SJSA1 (cell line): ENCODE measurements around the gene CDC42EP4. TPM values are rescaled to one million over a fixed set of nuclear protein-coding genes. Genes with fewer than 3 reads are reported as not detected.
A peak's percentile ranks its signal among the peaks of the same experiment; 100 is the strongest.

Experiments used
- DNase-seq, 2 experiments: peaks; one replicate each; pipeline ENCODE4 v3.0.0-alpha.2; 2015 to 2020; ENCODE audit warnings: low spot score in 2 of 2, low read depth in 1 of 2
- H3K27ac ChIP-seq: fragments of 250-450 bp; sonication (Bioruptor Pico); 2 replicates; pipeline ENCODE4 v1.5.1; 2020; ENCODE audit warnings: mild to moderate bottlenecking, moderate library complexity
- H3K27me3 ChIP-seq: fragments of 250-450 bp; sonication (Bioruptor Pico); replicated peaks from 2 replicates; pipeline ENCODE4 v1.5.1; 2020; ENCODE audit warnings: mild to moderate bottlenecking, moderate library complexity
- H3K36me3 ChIP-seq: fragments of 250-450 bp; sonication (Bioruptor Pico); 2 replicates; pipeline ENCODE4 v1.5.1; 2020; ENCODE audit warnings: mild to moderate bottlenecking
- H3K4me1 ChIP-seq: fragments of 250-450 bp; sonication (Bioruptor Pico); replicated peaks from 2 replicates; pipeline ENCODE4 v1.6.1; 2021; ENCODE audit warnings: mild to moderate bottlenecking
- H3K4me3 ChIP-seq: fragments of 250-450 bp; sonication (Bioruptor Pico); 2 replicates; pipeline ENCODE4 v1.5.1; 2020; ENCODE audit warnings: mild to moderate bottlenecking
- H3K9me3 ChIP-seq: fragments of 250-450 bp; sonication (Bioruptor Pico); replicated peaks from 2 replicates; pipeline ENCODE4 v1.5.1; 2020; ENCODE audit warnings: mild to moderate bottlenecking
- total RNA-seq: library from RNA; depleted of rRNA; stranded (reverse); fragments of >200 nt; shearing (Covaris generic); gene quantifications from 2 replicates; pipeline ENCODE4 v1.2.3, GENCODE V29; 2014

CDC42EP4 gene
- total RNA-seq, 1 experiment from 2014 or later = 76.1 TPM

DNA sequence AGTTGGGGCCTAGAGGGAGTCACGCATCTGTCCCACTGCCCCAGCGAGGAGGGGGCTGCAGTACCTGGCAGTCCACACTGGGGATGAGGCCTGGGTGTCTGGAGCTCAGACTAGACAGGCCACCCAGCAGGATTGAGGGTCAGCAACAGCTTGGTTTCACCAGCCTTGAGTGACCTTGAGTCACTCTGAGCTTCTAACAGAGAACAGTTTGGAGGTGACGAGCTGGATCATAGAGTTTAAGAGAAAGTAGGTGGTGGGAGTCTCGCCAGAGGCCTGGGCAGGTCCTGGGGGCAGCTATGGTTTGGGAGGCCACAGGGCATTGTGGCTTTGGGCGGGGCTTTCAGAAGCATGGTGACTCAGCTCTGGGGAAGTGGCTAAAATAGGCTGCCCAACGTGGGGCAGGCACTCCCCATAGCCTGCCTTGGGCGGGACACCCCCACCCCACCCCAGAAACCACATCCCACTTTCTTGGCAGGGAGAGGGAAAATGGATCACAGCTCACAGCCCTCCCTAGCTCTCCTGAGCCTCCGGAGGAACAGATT, 20.5 kb downstream of the CDC42EP4 start:
- Histone ChIP-seq H3K9me3 (no peaks in the 10 kb centered on the region), H3K27ac (peak overlapping the region; percentile 93), H3K4me1 (peaks cover 81% of the 10 kb centered on the region), H3K36me3 (peaks cover 63% of the 10 kb centered on the region), H3K4me3 (peak overlapping the region; percentile 3; the same call in 1 of the 2 replicates), H3K27me3 (no peaks in the 10 kb centered on the region)
- peak; percentile 97 to 99 for DNase-seq

DNA sequence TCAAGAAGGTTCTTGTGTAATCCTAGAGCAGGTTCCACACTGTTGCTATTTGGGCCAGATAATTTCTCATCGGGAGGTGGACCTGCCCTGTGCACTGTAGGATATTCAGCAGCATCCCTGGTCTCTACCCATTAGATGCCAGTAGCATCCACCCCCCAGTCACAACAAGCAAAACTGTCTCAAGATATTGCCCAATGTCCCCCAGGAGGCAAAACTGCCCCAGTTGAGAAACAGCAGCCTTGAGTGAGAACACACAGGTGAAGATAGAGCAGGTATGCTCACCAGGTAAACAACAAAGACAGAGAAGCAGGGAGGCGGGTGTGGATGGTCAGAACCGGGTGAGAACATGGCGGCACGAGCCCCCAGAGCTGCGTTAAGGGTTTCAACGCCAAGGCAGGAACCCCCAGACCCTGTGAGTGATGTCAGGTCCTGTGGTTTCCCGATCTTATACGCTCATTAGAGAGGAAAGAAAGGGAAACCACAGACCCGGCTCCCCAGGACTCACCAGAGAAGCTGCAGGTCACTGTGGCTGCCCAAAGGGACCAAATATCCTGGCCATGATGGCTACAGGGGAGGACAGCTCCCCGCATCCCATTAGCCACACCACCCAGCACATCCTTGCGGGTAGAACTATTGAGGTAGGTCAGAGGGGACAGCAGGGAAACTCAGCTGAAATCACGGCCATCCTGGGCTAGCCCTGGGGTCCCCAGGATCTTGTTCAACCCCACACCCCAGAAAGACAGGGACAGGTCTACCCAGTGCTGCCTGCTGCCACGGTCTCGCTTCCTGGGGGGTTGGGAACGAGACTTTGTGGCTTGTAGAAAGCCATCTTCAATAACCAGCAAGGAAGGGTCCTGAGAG, 21.2 kb downstream of the CDC42EP4 start:
- Histone ChIP-seq H3K27ac (peak overlapping the region; percentile 93), H3K9me3 (no peaks in the 10 kb centered on the region), H3K36me3 (peaks cover 70% of the 10 kb centered on the region), H3K4me1 (peaks cover 81% of the 10 kb centered on the region), H3K27me3 (no peaks in the 10 kb centered on the region), H3K4me3 (no peak overlapping the region)
- no peak for DNase-seq

DNA sequence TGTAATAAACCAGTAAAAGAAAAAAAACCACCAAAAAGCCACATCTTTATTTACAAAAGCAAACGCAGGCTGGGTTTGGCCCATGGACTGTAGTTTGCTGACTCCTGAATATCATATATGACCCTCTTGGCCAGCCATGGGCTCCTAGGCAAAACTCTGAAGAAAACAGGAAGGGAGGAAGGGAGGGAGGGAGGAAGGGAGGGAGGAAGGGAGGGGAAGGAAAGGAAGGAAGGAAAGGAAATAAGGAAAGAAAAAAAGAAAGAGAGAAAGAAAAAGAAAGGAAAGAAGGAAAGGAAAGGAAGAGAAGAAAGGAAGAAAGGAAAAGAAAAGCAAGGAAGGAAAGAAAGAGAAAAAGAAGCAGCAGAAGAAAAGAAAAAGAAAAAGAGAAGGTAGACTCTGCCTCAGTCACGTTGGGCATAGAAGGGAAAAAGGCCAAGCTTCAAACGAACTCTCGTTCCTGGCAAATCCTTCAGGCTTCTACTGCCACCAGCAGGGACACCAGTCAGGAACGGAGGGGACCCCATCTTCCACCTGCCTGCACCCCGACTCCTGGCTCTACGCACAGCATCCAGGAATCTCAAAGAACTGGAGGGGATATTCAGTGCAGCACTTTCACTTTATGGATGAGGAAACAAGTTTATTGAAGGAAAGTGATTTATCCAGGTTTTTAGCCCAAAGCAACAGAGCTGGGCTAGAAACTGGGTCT, 22.1 kb downstream of the CDC42EP4 start:
- peaks cover 74% of the 10 kb centered on the region for H3K4me1 ChIP-seq
- H3K27me3 ChIP-seq = no peaks in the 10 kb centered on the region
- H3K27ac ChIP-seq = no peak overlapping the region; the same call in 1 of the 2 replicates
- H3K9me3 ChIP-seq = no peaks in the 10 kb centered on the region
- DNase-seq = no peak
- H3K36me3 ChIP-seq = peaks cover 73% of the 10 kb centered on the region
- no peak overlapping the region for H3K4me3 ChIP-seq

DNA sequence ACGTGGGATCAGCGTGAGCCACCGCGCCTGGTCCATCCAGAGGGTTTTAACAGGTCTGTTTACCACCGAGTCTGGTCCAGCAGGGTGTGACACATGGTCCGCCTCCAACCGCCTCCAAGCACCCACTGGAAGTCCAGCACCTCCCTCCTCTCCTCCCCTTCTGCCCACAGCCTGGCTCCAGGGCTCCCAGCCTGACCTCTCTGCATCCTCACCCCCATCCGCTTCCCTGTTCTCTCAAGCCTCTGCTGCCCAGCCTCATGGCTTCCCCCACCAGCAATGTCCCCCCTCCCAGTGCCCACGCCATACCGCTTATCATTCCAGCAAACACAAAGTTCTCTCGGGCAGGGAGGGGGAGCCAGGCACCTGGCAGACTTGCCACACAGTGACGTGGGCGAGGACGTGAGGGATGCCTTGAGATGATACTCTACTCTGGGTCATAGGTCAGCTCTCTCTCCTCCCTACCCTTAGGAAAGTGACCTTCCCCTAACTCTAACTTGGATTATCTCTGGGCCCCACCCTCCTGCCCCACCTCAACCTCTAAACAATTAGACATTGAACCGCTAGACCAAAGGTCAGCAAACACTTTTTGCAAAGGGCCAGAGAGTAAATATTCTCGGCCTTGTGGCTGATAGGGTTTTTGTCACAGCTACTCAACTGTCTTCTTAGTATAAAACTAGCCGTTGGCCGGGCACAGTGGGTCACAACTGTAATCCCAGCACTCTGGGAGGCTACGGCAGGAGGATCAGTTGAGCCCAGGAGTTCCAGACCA, 23.1 kb downstream of the CDC42EP4 start:
- peaks cover 79% of the 10 kb centered on the region for H3K36me3 ChIP-seq
- no peaks in the 10 kb centered on the region for H3K27me3 ChIP-seq
- no peak overlapping the region for H3K4me3 ChIP-seq
- peaks cover 64% of the 10 kb centered on the region for H3K4me1 ChIP-seq
- no peak for DNase-seq
- H3K9me3 ChIP-seq = no peaks in the 10 kb centered on the region
- no peak overlapping the region for H3K27ac ChIP-seq

DNA sequence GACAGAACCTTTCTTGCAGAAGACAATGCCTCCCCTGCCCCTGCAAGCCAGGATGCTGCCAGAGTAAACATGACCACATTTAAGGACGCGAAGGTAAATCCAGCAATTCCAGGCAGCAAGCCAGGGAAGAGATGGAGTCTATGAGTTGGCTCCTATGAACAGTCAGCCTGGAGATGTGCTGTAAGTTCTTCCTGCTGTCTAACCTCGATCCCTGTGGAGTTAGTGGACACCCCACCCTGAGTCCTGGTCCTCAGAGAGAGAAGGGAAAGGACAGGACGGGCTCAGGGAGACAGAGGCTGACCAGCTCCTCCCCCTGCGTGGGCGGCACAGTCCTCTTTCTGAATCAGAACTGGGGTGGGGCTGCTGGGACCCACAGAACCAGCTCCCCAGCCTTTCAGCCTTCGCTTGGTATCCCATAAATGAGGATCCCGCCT, 24.9 kb downstream of the CDC42EP4 start:
- no peak for DNase-seq
- peaks cover 83% of the 10 kb centered on the region for H3K36me3 ChIP-seq
- peaks cover 46% of the 10 kb centered on the region for H3K4me1 ChIP-seq
- H3K27ac ChIP-seq = no peak overlapping the region
- no peak overlapping the region for H3K4me3 ChIP-seq
- no peaks in the 10 kb centered on the region for H3K27me3 ChIP-seq
- H3K9me3 ChIP-seq = no peaks in the 10 kb centered on the region

DNA sequence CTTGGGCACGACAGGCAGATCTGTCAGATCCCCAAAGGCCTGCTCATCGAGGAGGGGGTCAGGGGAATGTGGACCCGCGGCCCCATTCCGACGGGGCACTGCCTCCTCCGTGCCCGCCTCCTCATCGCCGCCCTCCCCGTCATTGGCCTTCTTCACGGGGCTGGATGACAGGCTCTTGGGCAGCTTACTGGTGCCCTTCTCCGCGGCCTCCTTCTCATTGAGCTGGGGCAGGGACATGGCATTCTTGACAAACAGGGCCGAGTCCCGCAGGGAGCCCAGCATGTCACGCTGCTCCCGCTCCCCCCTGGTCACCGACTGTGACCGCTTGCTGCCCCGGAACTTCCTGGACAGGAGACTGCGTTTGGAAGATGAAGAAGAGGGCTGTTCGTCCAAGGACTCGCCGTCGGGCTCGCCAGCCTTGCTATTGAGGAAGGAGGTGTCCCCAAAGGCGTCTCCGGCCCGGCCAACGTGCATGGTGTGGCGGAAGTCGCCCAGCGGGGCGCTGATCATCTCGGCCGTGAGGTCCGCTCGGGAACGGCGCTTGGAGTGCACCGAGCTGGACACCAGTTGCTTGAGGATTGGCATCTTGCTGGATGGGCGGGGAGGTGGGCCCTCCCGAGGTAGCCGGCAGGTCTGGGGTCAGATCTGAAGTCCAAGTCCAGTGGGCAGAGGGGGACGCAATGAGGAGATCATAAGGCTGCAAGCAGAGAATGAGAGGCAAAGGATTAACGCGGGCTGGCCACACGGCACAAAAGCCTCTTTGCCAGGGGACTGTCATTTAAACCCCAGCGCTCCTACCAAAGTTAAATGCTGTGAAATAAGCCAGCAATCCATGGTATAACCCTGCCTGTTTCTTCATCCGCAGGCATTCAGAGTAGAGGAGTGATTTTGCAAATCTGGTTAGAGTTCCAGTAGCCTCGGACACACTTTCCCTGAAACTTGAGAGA, 25.6 kb downstream of the CDC42EP4 start:
- peaks cover 88% of the 10 kb centered on the region for H3K36me3 ChIP-seq
- no peak for DNase-seq
- H3K4me1 ChIP-seq = peaks cover 39% of the 10 kb centered on the region
- no peaks in the 10 kb centered on the region for H3K9me3 ChIP-seq
- no peaks in the 10 kb centered on the region for H3K27me3 ChIP-seq
- no peak overlapping the region for H3K4me3 ChIP-seq
- no peak overlapping the region for H3K27ac ChIP-seq

DNA sequence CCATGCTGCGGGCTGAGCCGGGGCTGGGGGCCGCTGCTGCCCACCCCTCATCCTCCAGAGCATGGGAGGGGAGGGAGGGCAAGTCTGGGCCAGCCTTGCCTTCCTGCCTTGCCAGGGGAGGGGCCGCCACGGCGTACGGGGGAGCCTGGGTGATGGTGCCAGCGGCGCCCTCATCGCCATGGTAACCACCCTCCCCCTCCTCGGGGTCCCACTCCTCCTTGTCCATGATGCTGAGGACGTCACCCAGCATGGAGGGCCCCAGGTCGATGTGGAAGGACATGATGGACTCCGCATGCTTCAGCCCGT, 26.2 kb downstream of the CDC42EP4 start:
- no peak overlapping the region for H3K4me3 ChIP-seq
- H3K9me3 ChIP-seq = no peaks in the 10 kb centered on the region
- no peaks in the 10 kb centered on the region for H3K27me3 ChIP-seq
- DNase-seq = no peak
- H3K36me3 ChIP-seq = peaks cover 83% of the 10 kb centered on the region
- H3K4me1 ChIP-seq = peaks cover 33% of the 10 kb centered on the region
- no peak overlapping the region for H3K27ac ChIP-seq

DNA sequence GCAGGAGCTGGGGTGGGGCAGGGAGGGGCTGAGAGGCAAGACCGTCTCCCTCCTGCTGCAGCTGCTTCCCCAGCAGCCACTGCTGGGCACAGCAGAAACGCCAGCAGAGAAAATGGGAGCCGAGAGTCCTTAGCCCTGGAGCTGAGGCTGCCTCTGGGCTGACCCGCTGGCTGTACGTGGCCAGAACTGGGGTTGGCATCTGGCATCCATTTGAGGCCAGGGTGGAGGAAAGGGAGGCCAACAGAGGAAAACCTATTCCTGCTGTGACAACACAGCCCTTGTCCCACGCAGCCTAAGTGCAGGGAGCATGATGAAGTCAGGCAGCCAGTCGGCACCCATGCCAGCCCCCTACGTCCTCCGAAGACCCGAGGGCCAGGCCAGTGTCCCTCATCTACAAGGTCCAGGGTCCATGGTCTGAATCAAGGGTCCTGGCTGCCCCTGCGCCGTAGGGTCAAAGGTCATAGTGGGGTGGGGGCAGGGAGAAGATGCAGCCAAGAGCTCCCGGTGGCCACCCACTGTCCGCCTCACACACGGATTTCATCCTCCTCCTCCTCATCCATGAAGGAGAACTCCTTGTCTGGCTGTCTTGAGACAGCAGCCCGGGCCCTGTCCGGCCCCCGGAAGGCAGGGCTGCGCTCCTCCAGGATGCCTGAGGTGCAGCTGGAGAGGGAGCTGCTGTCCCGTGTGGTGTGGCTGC, 26.7 kb downstream of the CDC42EP4 start:
- H3K4me3 ChIP-seq = no peak overlapping the region
- no peak overlapping the region for H3K27ac ChIP-seq
- no peak for DNase-seq
- no peaks in the 10 kb centered on the region for H3K27me3 ChIP-seq
- H3K9me3 ChIP-seq = no peaks in the 10 kb centered on the region
- peaks cover 83% of the 10 kb centered on the region for H3K36me3 ChIP-seq
- peaks cover 30% of the 10 kb centered on the region for H3K4me1 ChIP-seq

DNA sequence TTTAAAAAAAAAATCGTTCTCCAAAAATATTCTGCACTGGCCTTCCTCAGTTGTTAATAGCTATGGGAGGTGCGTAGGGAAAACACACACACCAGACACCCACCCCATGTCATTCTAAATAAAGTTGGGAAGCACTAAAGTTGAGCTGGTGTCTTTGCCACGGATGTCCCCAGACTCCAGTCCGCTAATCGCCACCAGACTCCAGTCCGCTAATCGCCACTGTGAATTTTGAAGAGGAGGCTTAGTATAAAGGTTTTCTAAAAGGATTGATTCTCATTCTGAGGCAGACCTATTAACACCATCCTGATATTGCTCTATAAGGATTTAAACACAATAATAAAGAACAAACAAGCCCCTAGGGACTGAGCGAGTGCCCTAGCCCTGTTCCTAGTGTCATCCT, 27.4 kb downstream of the CDC42EP4 start:
- no peak for DNase-seq
- Histone ChIP-seq H3K27ac (no peak overlapping the region), H3K4me1 (peaks cover 30% of the 10 kb centered on the region), H3K4me3 (no peak overlapping the region), H3K9me3 (no peaks in the 10 kb centered on the region), H3K27me3 (no peaks in the 10 kb centered on the region), H3K36me3 (peaks cover 86% of the 10 kb centered on the region)

DNA sequence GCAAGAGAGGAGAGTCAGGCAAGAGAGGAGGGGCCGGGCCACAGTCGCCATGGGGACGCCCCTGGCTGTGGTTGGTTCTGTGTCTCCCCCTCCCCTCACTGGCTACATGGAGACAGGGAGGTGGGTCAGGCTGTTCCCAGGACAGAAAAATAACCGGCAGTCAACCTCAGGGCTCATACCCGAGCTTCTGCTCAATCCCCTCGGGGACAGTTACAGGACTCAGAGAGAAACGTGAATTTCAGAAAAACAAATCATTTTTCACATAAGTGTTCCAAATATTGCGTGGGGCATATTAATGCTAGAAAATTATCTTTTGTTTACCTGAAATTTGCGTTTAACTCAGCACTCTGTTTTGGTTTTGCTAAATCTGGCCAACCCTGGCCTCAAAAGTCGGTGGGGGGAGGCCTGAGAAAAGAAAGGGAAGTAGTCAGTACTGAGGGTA, 27.9 kb downstream of the CDC42EP4 start:
- no peaks in the 10 kb centered on the region for H3K27me3 ChIP-seq
- H3K4me3 ChIP-seq = no peak overlapping the region
- peaks cover 85% of the 10 kb centered on the region for H3K36me3 ChIP-seq
- H3K9me3 ChIP-seq = no peaks in the 10 kb centered on the region; the same call in 1 of the 2 replicates
- no peak for DNase-seq
- peaks cover 30% of the 10 kb centered on the region for H3K4me1 ChIP-seq
- no peak overlapping the region for H3K27ac ChIP-seq

DNA sequence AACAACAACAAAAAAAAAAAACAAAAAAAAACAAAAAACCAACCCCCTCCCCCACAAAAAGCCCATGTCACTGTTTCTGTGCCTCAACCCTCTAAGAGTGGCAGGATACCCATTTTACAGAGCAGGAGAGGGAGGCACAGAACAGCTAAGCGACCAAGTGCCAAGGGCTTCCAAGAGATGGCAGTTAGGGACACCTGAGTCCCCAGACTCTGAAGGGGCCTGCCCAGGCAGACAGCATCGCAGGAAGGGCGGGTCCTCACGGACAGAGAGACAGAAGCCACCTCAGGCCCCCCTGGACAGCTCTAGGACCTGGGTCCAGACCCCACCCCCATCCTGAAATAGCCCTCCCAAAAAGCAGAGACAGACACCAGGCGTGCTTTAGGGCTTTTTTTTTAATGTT, 28.6 kb downstream of the CDC42EP4 start:
- peaks cover 80% of the 10 kb centered on the region for H3K36me3 ChIP-seq
- DNase-seq = no peak
- H3K27me3 ChIP-seq = no peaks in the 10 kb centered on the region
- H3K4me3 ChIP-seq = no peak overlapping the region
- H3K9me3 ChIP-seq = no peaks in the 10 kb centered on the region; the same call in 1 of the 2 replicates
- H3K4me1 ChIP-seq = peaks cover 30% of the 10 kb centered on the region
- no peak overlapping the region for H3K27ac ChIP-seq

DNA sequence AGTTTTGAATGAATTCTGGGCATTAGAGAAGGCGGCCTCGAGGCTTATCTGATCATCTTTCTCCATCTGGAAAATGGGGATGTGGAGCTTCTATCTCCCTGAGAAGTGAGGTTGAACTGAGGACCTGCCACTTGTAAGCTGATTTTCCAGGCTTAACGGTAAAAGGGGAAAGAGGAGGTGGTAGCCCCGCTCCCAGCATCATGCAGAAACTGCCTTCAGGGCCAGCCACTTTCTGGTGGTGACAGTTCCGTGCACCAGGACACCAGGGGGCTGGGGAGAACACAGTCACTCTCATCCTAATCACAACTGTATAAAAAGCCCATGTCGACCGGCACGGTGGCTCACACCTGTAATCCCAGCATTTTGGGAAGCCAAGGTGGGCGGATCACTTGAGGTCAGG, 29.2 kb downstream of the CDC42EP4 start:
- Histone ChIP-seq H3K4me3 (no peak overlapping the region), H3K27me3 (no peaks in the 10 kb centered on the region), H3K9me3 (no peaks in the 10 kb centered on the region; the same call in 1 of the 2 replicates), H3K4me1 (peaks cover 31% of the 10 kb centered on the region), H3K27ac (no peak overlapping the region), H3K36me3 (peaks cover 76% of the 10 kb centered on the region)
- DNase-seq = no peak
